Endothelial cell (in vitro differentiated cells): ENCODE measurements around the gene NLRP9. TPM values are rescaled to one million over a fixed set of nuclear protein-coding genes. Genes with fewer than 3 reads are reported as not detected.
A peak's percentile ranks its signal among the peaks of the same experiment; 100 is the strongest.

Experiments used
- DNase-seq: peaks from one replicate; pipeline ENCODE4 v3.0.0; 2021; ENCODE audit warnings: low spot score
- H3K27ac Mint-ChIP-seq: one replicate; pipeline ENCODE4 v1.8.0; 2021; ENCODE audit warnings: mixed read lengths, inconsistent platforms; ENCODE audit not compliant: unreplicated experiment
- H3K27me3 Mint-ChIP-seq: one replicate; pipeline ENCODE4 v1.8.0; 2021; ENCODE audit warnings: mild to moderate bottlenecking, moderate library complexity, mixed read lengths, inconsistent platforms; ENCODE audit not compliant: unreplicated experiment
- H3K36me3 Mint-ChIP-seq: one replicate; pipeline ENCODE4 v1.8.0; 2021; ENCODE audit warnings: mild to moderate bottlenecking, low read depth, mixed read lengths, inconsistent platforms; ENCODE audit not compliant: unreplicated experiment
- H3K4me1 Mint-ChIP-seq: one replicate; pipeline ENCODE4 v1.8.0; 2021; ENCODE audit warnings: mild to moderate bottlenecking, mixed read lengths, inconsistent platforms; ENCODE audit not compliant: unreplicated experiment
- H3K4me3 Mint-ChIP-seq: one replicate; pipeline ENCODE4 v1.8.0; 2021; ENCODE audit warnings: mild to moderate bottlenecking, mixed read lengths, inconsistent platforms; ENCODE audit not compliant: unreplicated experiment
- H3K9me3 Mint-ChIP-seq: one replicate; pipeline ENCODE4 v1.8.0; 2021; ENCODE audit warnings: mixed read lengths, inconsistent platforms; ENCODE audit not compliant: unreplicated experiment
- total RNA-seq: library from RNA; stranded (reverse); fragmentation: NEBNext Ultra II Directional; extraction: Animal tissue kit (Norgen Biotek cat#: 25700); gene quantifications from one replicate; pipeline ENCODE4 v1.2.1, GENCODE V29; 2021; ENCODE audit not compliant: unreplicated experiment
- TF ChIP-seq, protein P1 (sequence below): fragments of 200-600 bp; sonication (generic); IDR thresholded peaks from one replicate; pipeline ENCODE4 v1.5.0; 2021; ENCODE audit warnings: antibody characterized with exemption; ENCODE audit not compliant: unreplicated experiment

Gene NLRP9
- total RNA-seq, 1 donor from 2014 or later = not detected

DNA sequence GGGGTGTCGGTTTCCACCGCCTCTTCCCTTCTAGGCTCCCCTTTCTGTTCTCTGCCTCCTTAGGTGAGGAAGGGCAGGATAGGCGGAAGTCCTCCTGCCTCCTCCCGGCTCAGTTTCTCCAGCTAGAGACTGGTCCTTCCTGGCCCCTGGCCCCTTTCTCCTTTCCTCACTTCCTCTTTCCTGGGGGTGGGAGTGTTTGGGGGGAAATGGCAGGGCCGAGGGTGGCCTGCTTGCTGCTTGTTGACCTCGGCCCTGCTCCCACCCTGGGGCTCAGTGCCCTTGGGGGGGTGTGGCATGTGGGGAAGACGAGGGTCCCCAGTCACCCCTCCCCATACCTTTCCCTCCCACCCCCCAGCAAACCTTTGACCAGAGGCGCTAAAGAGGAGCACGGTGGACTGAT lies 78.4 kb downstream of the NLRP9 start:
- no peak for DNase-seq
- peaks cover 46% of the 10 kb centered on the region for H3K27me3 Mint-ChIP-seq
- H3K9me3 Mint-ChIP-seq = no peaks in the 10 kb centered on the region
- peak overlapping the region; percentile 83 for H3K4me3 Mint-ChIP-seq
- TF ChIP-seq, protein P1, sequence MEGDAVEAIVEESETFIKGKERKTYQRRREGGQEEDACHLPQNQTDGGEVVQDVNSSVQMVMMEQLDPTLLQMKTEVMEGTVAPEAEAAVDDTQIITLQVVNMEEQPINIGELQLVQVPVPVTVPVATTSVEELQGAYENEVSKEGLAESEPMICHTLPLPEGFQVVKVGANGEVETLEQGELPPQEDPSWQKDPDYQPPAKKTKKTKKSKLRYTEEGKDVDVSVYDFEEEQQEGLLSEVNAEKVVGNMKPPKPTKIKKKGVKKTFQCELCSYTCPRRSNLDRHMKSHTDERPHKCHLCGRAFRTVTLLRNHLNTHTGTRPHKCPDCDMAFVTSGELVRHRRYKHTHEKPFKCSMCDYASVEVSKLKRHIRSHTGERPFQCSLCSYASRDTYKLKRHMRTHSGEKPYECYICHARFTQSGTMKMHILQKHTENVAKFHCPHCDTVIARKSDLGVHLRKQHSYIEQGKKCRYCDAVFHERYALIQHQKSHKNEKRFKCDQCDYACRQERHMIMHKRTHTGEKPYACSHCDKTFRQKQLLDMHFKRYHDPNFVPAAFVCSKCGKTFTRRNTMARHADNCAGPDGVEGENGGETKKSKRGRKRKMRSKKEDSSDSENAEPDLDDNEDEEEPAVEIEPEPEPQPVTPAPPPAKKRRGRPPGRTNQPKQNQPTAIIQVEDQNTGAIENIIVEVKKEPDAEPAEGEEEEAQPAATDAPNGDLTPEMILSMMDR = no peak
- peaks cover 70% of the 10 kb centered on the region for H3K4me1 Mint-ChIP-seq
- peak overlapping the region; percentile 96 for H3K27ac Mint-ChIP-seq
- peaks cover 52% of the 10 kb centered on the region for H3K36me3 Mint-ChIP-seq

DNA sequence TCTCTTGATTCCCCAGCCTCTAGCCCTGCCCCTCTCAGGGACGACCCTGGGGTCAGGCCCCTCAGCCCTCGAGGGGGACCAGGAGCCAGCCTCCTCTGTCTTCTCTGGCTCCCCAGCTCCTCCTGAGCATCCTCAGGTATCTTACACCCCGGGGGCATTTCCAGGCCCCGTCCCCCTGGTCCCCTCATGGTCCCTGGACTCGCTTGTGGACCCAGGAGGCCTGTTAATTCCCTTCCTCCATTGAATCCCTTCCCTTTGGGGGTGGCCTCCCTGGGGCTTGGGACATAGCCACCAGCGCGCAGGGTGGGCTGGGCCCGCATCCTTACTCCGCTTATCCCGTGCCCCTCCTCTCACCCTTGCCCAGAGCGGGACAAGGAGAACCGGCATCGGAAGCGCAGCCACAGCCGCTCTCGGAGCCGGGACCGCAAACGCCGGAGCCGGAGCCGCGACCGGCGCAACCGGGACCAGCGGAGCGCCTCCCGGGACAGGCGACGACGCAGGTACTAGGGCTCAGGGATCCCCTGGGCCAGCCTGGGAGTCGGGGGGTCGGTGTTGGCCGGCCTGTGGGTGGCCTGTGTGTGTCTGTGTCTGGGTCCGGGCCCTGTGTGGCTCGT lies 79.2 kb downstream of the NLRP9 start:
- DNase-seq = no peak
- Mint-ChIP-seq H3K9me3 (no peaks in the 10 kb centered on the region), H3K4me3 (peak overlapping the region; percentile 83), H3K27ac (peak overlapping the region; percentile 96), H3K36me3 (peaks cover 47% of the 10 kb centered on the region), H3K27me3 (peaks cover 44% of the 10 kb centered on the region), H3K4me1 (peaks cover 75% of the 10 kb centered on the region)
- TF ChIP-seq, protein P1 = no peak

Other genes with a start within 250 kb of the NLRP9 start
- gene SSC5D, start 250.0 kb downstream of the NLRP9 start, total RNA-seq = 0.95 TPM
- 0.69 TPM for gene SBK2, start 201.3 kb downstream of the NLRP9 start, total RNA-seq
- gene SBK3, start 192.9 kb downstream of the NLRP9 start, total RNA-seq = 3.6 TPM
- 36.4 TPM for gene ZNF579, start 157.6 kb downstream of the NLRP9 start, total RNA-seq
- 21.5 TPM for gene FIZ1, start 138.9 kb downstream of the NLRP9 start, total RNA-seq
- 9.3 TPM for gene ZNF524, start 138.1 kb downstream of the NLRP9 start, total RNA-seq
- gene ZNF865, start 132.8 kb downstream of the NLRP9 start, total RNA-seq = 14.5 TPM
- gene ZNF784, start 113.8 kb downstream of the NLRP9 start, total RNA-seq = 6.8 TPM
- gene ZNF580, start 97.4 kb downstream of the NLRP9 start, total RNA-seq = 34.0 TPM
- 47.2 TPM for gene ZNF581, start 94.8 kb downstream of the NLRP9 start, total RNA-seq
- gene CCDC106, start 90.2 kb downstream of the NLRP9 start, total RNA-seq = 20.1 TPM
- 219 TPM for gene U2AF2, start 83.4 kb downstream of the NLRP9 start, total RNA-seq
- 250 TPM for gene EPN1, start 63.2 kb downstream of the NLRP9 start, total RNA-seq
- gene RFPL4A, start 20.7 kb upstream of the NLRP9 start, total RNA-seq = not detected
- gene RFPL4AL1, start 30.7 kb upstream of the NLRP9 start, total RNA-seq = not detected
- not detected for gene NLRP11, start 93.6 kb upstream of the NLRP9 start, total RNA-seq
- not detected for gene NLRP4, start 98.1 kb upstream of the NLRP9 start, total RNA-seq
- gene NLRP13, start 193.9 kb upstream of the NLRP9 start, total RNA-seq = not detected
- not detected for gene NLRP8, start 209.4 kb upstream of the NLRP9 start, total RNA-seq
- not detected for gene NLRP5, start 248.4 kb upstream of the NLRP9 start, total RNA-seq